K562 (cell line): ENCODE measurements around the gene CDHR1. TPM values are rescaled to one million over a fixed set of nuclear protein-coding genes. Genes with fewer than 3 reads are reported as not detected.

Experiments
- CREB1 ChIP-seq, 2 experiments: sonication (generic) in 1 of 2; formaldehyde crosslinking in 1 of 2; IDR thresholded peaks; 2 replicates each; pipeline versions ENCODE4 v1.6.1 to v1.8.0; 2012 to 2022; ENCODE audit warnings: inconsistent platforms in 1 of 2, mild to moderate bottlenecking in 1 of 2, missing genetic modification reagents in 1 of 2, moderate library complexity in 1 of 2
- FOXJ3 ChIP-seq: sonication (generic); formaldehyde crosslinking; IDR thresholded peaks from 2 replicates; pipeline ENCODE4 v1.4.0; 2020; ENCODE audit warnings: mild to moderate bottlenecking, missing genetic modification reagents
- MAFG ChIP-seq: fragments of 450-650 bp; conservative IDR thresholded peaks from 2 replicates; pipeline ENCODE4 v1.6.1; 2016; ENCODE audit warnings: missing genetic modification characterization, missing compliant biosample characterization
- RB1 ChIP-seq: fragments of 450-650 bp; IDR thresholded peaks from 2 replicates; pipeline ENCODE4 v1.6.1; 2017; ENCODE audit warnings: low read depth, mild to moderate bottlenecking
- TOE1 ChIP-seq, 2 experiments: fragments of 450-650 bp in 1 of 2; sonication (generic) in 1 of 2; formaldehyde crosslinking in 1 of 2; IDR thresholded peaks; 2 replicates each; pipeline versions ENCODE4 v1.7.1 to v1.8.0; 2016 to 2022; ENCODE audit warnings: borderline replicate concordance in 2 of 2, mild to moderate bottlenecking in 2 of 2, antibody characterized with exemption in 1 of 2, inconsistent platforms in 1 of 2, low read depth in 1 of 2, missing genetic modification reagents in 1 of 2, moderate library complexity in 1 of 2
- TRIM28 ChIP-seq: fragments of 450-650 bp; IDR thresholded peaks from 2 replicates; pipeline ENCODE4 v1.6.1; 2017
- ZNF77 ChIP-seq: fragments of 250-450 bp; sonication (Bioruptor Pico); IDR thresholded peaks from 2 replicates; pipeline ENCODE4 v1.5.0; 2020
- ZNF778 ChIP-seq: fragments of 450-650 bp; formaldehyde crosslinking; IDR thresholded peaks from 2 replicates; pipeline ENCODE4 v1.4.0; 2020; ENCODE audit warnings: mild to moderate bottlenecking, moderate library complexity
- polyA plus RNA-seq, 8 experiments: library from polyadenylated mRNA; depleted of rRNA in 4 of 8; stranded (reverse) in 5 of 8; unstranded in 3 of 8; fragments of >200 nt; fragmentation: Nextera tagmentation in 2 of 8; fragmentation: Illumina TruSeq in 1 of 8; extraction: Ambion mirVana in 2 of 8; extraction: Trizol in 1 of 8; gene quantifications; 2 replicates each; pipeline versions ENCODE4 v1.2.1 to v1.2.3, GENCODE V29; 2011 to 2014; ENCODE audit warnings: inconsistent platforms in 1 of 8, missing spikeins in 1 of 8
- total RNA-seq, 7 experiments: library from RNA; depleted of rRNA in 6 of 7; stranded (reverse); fragments of >200 nt in 6 of 7; fragmentation: Illumina TruSeq in 2 of 7; extraction: Trizol in 2 of 7; gene quantifications; 2 replicates each; pipeline versions ENCODE4 v1.2.1 to v1.2.3, GENCODE V29; 2011 to 2021; ENCODE audit warnings: low replicate concordance in 1 of 7
- TF ChIP-seq, protein P1 (sequence below): fragments of 450-650 bp; IDR thresholded peaks from 2 replicates; pipeline ENCODE4 v1.6.1; 2014; ENCODE audit warnings: low read depth, mild to moderate bottlenecking, moderate library complexity, borderline replicate concordance
- TF ChIP-seq, protein P2 (sequence below): fragments of 250-450 bp; sonication (Bioruptor Pico); IDR thresholded peaks from 2 replicates; pipeline ENCODE4 v1.4.0; 2020; ENCODE audit warnings: borderline replicate concordance

CDHR1 gene
- total and polyA plus RNA-seq, 9 of the 15 experiments (the other 6 are each of a cell fraction or from before 2014, with no cell fraction given), result 0.03 to 0.99 (median 0.20) TPM

DNA sequence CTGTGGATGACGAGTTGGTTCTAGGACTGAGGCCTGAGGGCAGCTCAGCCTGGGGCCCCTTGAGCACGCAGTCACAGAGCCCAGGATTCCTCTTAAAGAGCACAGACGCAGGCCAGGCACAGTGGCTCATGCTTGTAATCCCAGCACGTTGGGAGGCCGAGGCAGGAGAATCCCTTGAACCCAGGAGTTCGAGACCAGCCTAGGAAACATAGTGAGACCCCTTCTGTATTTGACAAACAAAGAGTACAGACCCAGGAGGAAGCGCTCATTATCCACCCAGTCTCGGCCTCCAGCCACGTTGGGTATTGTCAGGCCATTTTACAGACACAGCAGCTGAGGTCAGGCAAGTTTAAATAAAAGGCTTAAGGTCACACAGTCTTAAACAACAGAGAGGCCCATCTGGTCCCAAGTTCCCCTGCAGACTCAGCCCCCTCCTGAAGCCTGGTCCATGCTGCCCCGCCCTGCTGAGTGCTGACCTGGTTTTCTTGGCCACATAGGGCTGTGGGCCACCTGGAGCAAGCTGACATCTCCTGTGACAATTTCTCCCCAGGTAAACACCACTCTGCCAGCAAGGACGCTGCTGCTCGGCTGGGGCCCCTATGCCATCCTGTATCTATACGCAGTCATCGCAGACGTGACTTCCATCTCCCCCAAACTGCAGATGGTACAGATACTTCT, 63.1 kb downstream of the CDHR1 start (continued):
- TF ChIP-seq, protein P1, sequence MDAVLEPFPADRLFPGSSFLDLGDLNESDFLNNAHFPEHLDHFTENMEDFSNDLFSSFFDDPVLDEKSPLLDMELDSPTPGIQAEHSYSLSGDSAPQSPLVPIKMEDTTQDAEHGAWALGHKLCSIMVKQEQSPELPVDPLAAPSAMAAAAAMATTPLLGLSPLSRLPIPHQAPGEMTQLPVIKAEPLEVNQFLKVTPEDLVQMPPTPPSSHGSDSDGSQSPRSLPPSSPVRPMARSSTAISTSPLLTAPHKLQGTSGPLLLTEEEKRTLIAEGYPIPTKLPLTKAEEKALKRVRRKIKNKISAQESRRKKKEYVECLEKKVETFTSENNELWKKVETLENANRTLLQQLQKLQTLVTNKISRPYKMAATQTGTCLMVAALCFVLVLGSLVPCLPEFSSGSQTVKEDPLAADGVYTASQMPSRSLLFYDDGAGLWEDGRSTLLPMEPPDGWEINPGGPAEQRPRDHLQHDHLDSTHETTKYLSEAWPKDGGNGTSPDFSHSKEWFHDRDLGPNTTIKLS, result peak; percentile 2; the same call in 1 of the 2 replicates
- TF ChIP-seq ZNF77 (CRISPR knock-in tag) (no peak), RB1 (no peak), TRIM28 (no peak), MAFG (tag) (no peak), CREB1 (IDR thresholded peaks at IDR 0.05) (no peak), CREB1 (CRISPR knock-in tag; IDR thresholded peaks at IDR 0.05) (0 out of 2 replicates have a peak, but pooled peaks have one; percentile 9), TOE1 (IDR thresholded peaks at IDR 0.05; ENCODE audit: borderline replicate concordance) (0 out of 2 replicates have a peak, but pooled peaks have one; percentile 10), TOE1 (CRISPR knock-in tag; IDR thresholded peaks at IDR 0.05; ENCODE audit: borderline replicate concordance, low read depth) (no peak), ZNF778 (CRISPR knock-in tag) (no peak), FOXJ3 (CRISPR knock-in tag) (no peak)
- TF ChIP-seq, protein P2, sequence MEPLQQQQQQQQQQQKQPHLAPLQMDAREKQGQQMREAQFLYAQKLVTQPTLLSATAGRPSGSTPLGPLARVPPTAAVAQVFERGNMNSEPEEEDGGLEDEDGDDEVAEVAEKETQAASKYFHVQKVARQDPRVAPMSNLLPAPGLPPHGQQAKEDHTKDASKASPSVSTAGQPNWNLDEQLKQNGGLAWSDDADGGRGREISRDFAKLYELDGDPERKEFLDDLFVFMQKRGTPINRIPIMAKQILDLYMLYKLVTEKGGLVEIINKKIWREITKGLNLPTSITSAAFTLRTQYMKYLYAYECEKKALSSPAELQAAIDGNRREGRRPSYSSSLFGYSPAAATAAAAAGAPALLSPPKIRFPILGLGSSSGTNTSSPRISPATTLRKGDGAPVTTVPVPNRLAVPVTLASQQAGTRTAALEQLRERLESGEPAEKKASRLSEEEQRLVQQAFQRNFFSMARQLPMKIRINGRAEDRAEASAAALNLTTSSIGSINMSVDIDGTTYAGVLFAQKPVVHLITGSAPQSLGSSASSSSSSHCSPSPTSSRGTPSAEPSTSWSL (CRISPR knock-in tag), result 0 out of 2 replicates have a peak, but pooled peaks have one; percentile 50
- TF ChIP-seq, all 486 proteins: peak for 9
